GM19455 (cell line): ENCODE measurements around the gene PRICKLE4.

Experiments
- ATAC-seq: cut with Tn5 transposase; IDR thresholded peaks from one replicate; pipeline ENCODE4 v1.9.1; 2021; ENCODE audit not compliant: unreplicated experiment

The PRICKLE4 gene

GRCh38 chr6:41836022-41836659 lies 55.6 kb downstream of the PRICKLE4 start:
- ATAC-seq: no peak

- ATAC-seq: no peak
Observed at GRCh38 chr6:41836660-41837052, 56.1 kb downstream of the PRICKLE4 start.
